GM19239 (cell line): Measurements from ENCODE around the gene MGMT.

Source experiments
- DNase-seq: peaks from one replicate; pipeline ENCODE4 v3.0.0; 2011; ENCODE audit warnings: low spot score; ENCODE audit not compliant: insufficient read length
- FAIRE-seq: peaks from 2 replicates; lab custom pipeline; 2011; peaks lifted over from hg19 to GRCh38; lab: Jason Lieb, UNC

MGMT gene

DNA sequence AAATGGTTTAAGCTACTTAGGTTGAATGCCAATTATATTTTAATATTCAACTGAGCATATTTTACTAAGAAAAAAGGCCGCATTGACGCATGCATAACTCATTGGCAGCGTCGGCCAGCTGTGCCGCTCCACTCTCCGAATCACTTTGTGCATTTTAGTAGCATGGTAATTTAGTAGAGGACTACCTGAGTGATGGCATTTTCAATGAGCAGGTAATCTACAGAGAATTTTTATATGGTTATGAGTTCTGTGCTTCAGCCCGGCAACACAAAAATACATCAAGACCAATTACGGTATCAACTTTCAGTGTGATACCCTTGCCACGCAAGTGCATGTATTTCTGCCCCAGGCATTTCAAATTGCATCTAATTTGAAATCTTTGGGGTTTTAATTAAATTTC is 249.8 kb downstream of the MGMT start:
- DNase-seq (no peak), FAIRE-seq (no peak)

GRCh38 chr10:129717816-129718547 is 250.9 kb downstream of the MGMT start:
- no peak for FAIRE-seq
- no peak for DNase-seq

- DNase-seq (no peak), FAIRE-seq (no peak)
These were observed 251.7 kb downstream of the MGMT start for GRCh38 chr10:129718548-129719414.

DNA sequence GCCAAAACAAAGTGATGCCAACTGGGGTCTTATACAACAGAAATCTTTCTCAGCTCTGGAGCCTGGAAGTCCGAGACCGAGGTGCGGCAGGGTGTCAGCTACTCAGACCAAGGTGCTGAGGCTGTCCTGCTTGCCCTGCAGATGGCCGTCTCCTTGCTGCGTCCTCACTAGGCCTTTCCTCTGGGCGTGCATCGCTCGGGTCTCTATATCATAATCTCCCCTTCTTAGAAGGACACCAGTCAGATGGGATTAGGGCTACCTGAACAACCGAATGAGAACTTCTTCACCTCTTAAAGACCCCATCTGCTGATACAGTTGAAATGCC is 252.3 kb downstream of the MGMT start:
- FAIRE-seq (no peak), DNase-seq (no peak)

- FAIRE-seq (no peak), DNase-seq (no peak)
These were observed 253.0 kb downstream of the MGMT start for GRCh38 chr10:129719889-129720590.

DNA sequence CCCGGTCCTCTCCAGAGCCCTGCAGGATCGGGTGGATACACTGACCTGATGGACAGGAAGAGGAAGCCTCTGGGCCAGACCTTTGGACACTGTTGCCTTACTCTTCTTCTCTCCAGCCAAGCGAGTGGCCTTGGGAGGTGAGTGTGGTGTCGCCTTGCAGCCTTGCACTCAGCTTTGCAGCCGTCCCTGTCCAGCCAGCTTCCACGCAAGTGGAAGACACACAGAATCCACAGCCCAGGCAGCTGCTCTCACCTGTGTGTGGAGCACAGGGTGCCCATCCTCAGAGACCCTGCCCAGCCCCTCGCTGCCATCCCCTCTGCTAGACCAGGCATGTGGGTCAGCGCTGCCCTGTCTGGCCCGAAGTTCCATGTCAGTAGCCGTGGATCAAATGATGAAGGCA is 258.0 kb downstream of the MGMT start:
- FAIRE-seq: no peak

GRCh38 chr10:129725482-129725881 is 258.4 kb downstream of the MGMT start:
- no peak for FAIRE-seq
- DNase-seq: no peak

More for the DNA sequence above, 258.0 kb downstream of the MGMT start:
- no peak for DNase-seq

- no peak for DNase-seq
- FAIRE-seq: no peak
These were observed 259.0 kb downstream of the MGMT start for GRCh38 chr10:129725890-129726631.

DNA sequence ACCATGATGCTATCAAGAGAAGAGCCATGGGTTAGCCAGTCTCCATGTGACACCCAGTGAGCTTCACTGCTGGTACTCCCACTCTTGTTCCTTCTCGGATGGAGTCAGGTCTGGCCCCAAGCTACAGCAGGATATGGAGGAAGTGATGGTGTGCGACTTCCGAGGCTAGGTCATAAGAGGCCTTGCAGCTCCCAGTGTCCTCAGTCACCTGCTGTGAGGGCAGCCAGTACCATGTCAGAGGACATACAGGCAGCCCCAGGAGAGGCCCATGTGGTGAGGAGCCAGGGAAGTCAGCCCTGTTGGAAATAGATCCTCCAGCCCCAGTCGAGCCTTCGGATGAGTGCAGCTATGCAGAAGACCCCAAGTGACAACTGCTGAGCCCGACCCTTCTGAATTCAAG is 260.0 kb downstream of the MGMT start:
- no peak for DNase-seq
- no peak for FAIRE-seq

- no peak for FAIRE-seq
These were observed 260.5 kb downstream of the MGMT start for GRCh38 chr10:129727495-129727894.

GRCh38 chr10:129728246-129728820 is 261.3 kb downstream of the MGMT start:
- no peak for FAIRE-seq
- no peak for DNase-seq

More at GRCh38 chr10:129727495-129727894, 260.5 kb downstream of the MGMT start:
- no peak for DNase-seq

DNA sequence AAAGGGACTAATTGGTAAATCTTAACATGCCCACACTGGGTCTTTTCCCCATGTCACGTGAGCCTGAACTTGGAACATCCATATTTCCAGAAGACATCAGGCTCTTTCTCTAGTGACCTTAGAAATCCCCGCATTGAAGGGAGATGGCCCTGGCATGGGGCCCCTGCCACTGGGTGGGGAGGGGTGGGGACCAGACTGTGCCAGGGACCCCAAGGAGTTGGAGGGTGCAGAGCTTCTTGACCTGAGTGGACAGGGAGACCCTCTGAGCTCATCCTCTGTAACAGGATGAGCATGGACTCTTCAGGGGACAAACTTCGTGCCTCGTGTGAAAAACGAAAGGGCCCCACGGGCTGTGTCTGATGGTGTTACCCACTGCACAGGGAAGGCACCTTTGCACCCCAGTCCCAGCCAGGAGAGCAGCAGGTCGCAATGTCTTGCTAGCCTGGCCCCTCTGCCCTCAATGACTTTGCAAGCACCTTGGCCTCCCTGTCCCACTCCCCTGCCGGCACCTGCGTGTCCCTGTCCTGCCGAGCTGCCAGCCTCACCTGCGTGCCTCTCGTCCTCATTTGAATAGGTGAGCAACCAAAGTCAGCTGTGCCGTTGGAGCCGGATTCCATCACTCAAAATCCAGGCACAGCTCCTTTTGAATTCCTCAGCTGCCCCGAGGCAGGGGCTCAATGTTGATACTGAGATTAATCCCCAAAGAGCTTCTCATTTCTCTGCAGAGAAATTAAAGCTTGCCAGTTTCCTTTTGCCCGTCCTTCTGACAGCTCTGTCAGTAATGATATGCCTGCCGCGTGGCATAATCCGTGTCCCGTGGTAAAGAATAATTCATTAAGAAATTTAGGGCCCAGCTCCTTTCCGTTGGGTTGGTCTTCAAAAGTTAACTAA is 262.1 kb downstream of the MGMT start:
- no peak for DNase-seq

DNA sequence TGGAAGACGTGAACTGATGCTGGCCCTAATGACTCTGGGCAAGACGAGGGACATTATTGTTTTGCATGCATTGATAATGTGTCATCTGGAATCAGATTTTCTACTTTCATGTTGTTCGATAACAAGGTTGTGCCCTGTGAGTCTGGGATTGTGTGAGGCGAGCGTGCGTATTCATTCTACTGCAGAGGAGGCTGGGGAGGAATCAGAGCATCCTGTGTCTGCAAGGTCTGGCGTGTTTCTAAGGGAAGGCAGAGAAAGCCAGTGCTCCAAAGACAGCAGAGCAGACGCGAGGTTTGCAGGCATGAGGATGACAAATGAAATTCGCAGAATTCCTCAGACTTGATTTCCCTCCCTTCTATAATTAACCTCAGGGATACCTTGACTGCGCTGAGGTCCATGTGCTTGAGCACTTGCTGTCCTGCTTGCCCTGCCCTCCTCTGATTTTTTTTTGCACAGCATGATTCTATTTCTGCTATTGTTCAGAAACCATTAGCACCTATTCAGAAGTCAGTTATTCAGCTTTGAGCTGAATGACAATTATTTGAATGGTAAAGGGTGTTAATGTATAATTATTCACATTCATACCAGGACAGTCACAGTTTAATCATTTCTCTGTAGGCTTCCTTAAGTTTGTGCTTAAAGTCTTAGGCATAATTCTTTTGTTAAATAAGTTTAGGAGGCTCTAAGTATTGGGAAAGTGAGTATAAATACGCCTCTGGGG is 263.4 kb downstream of the MGMT start:
- no peak for FAIRE-seq
- no peak for DNase-seq

More for the DNA sequence above, 262.1 kb downstream of the MGMT start:
- FAIRE-seq: no peak

- FAIRE-seq (no peak), DNase-seq (no peak)
These were observed 263.9 kb downstream of the MGMT start for GRCh38 chr10:129730993-129731325.

DNA sequence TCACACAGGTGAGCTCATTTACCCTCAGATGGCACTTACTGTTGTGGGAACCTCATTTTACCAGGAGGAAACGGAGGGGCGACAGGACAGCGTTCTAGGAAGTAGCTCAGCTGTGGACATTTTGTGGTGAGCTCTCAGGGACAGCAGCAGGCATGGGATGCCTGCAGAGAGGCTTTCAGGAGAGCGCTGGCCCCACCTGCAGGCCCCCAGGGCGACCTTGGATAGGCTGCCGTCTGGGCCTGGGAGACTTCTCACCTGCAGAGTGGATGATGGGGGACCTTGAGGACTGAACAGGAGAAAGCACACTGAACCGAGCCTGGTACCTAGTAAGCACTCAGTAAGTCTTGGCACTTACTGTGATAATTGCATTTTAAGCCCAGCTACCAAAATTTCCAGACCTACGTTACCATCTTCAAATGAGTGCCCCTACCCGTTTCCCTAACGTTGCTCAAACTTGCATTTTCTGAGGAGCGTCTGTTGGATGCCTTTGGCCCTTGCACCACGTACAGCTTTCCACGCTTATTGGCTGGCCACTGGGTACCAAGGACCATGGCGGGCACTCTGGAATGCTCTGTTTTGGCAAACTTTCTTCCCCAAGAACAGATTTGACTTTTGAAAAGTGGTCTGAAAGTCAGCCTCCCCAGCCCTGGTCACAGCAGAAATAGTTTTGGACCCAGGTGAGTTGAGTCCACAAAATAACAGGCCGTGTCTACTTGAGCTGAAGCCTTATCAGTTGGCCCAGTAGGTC is 273.7 kb downstream of the MGMT start:
- DNase-seq (no peak), FAIRE-seq (no peak)

- FAIRE-seq (no peak), DNase-seq (no peak)
These were observed 274.4 kb downstream of the MGMT start for GRCh38 chr10:129741280-129741977.
